ENCODE results near the gene IFT74. TPM values are rescaled to one million over a fixed set of nuclear protein-coding genes. Genes with fewer than 3 reads are reported as not detected.
A peak's percentile ranks its signal among the peaks of the same experiment; 100 is the strongest.

The IFT74 gene
- total RNA-seq, 4 donors from 2014 or later, result 23.0 to 40.0 (median 29.9) TPM

DNA sequence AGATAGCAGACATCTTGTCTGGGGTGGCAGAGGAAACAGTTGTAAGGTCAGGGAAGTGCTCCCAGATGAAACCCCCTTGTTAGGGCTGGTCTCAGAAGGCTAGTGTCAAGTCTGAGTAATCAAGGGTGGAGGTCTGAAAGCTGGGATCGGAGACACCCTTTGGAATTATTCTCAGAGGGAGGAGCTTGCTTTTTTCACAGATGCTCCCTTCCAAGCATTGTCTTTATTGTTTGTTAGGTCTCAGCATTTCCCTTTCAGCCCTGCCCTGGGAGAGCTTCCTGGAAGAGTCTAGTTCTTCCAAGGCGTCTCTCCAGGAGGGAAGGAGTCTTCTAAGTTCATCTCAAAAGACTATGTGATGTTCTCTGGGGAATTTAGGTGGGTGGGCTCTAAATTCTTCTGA lies 156.0 kb downstream of the IFT74 start:
- H3K27me3 ChIP-seq, result no peaks in the 10 kb centered on the region
- WGBS, 2 donors, result 81 to 92% methylated on average over 2 of the region's 2 CpGs
- no peak for DNase-seq
- TF ChIP-seq POLR2A (IDR thresholded peaks at IDR 0.05), result peak in 1 of 2 donors; percentile 6
- TF ChIP-seq, protein P1, sequence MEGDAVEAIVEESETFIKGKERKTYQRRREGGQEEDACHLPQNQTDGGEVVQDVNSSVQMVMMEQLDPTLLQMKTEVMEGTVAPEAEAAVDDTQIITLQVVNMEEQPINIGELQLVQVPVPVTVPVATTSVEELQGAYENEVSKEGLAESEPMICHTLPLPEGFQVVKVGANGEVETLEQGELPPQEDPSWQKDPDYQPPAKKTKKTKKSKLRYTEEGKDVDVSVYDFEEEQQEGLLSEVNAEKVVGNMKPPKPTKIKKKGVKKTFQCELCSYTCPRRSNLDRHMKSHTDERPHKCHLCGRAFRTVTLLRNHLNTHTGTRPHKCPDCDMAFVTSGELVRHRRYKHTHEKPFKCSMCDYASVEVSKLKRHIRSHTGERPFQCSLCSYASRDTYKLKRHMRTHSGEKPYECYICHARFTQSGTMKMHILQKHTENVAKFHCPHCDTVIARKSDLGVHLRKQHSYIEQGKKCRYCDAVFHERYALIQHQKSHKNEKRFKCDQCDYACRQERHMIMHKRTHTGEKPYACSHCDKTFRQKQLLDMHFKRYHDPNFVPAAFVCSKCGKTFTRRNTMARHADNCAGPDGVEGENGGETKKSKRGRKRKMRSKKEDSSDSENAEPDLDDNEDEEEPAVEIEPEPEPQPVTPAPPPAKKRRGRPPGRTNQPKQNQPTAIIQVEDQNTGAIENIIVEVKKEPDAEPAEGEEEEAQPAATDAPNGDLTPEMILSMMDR (IDR thresholded peaks at IDR 0.05), result no peak
- H3K36me3 ChIP-seq, result no peaks in the 10 kb centered on the region
- intact Hi-C loops (cut with DNase I), result no loop called here
- peak overlapping the region in 2 of 3 donors; percentile 15 to 27 for H3K27ac ChIP-seq
- no peaks in the 10 kb centered on the region for H3K9me3 ChIP-seq
- H3K4me3 ChIP-seq (replicated peaks in 1 of 3), result no peak overlapping the region
- peaks cover 0 to 2% of the 10 kb centered on the region in 2 donors for H3K4me1 ChIP-seq

Other genes starting within 250 kb of the IFT74 start
- 100 to 1,000 TPM in 1 of 4 donors, 10 to 100 TPM in 3; 54.9 to 110 (median 56.5) TPM for gene CAAP1, start 63.6 kb upstream of the IFT74 start, total RNA-seq
- gene PLAA, start 9.2 kb upstream of the IFT74 start, total RNA-seq, result 10 to 100 TPM; 25.7 to 35.8 (median 32.4) TPM
- not detected for gene LRRC19, start 49.3 kb downstream of the IFT74 start, total RNA-seq
- gene TEK, start 152.8 kb downstream of the IFT74 start, total RNA-seq, result 10 to 100 TPM; 11.9 to 32.6 (median 15.9) TPM